GM12878 (cell line): ENCODE measurements around the gene TRIM51. TPM values are rescaled to one million over a fixed set of nuclear protein-coding genes. Genes with fewer than 3 reads are reported as not detected.

Experiments used
- ATAC-seq: fragments of 200-7000 bp; cut with Tn5 transposase; 3 replicates; pipeline ENCODE4 v1.9.1; 2020; ENCODE audit warnings: mild to moderate bottlenecking, moderate library complexity
- BruUV-seq: library from RNA; stranded (reverse); fragments of 400-500 nt; replicated peaks from 2 replicates; lab custom pipeline; 2021; lab: Mats Ljungman, UMichigan
- CTCF ChIA-PET: fragments of 300-600 bp; sonication (Branson Sonifier 250); formaldehyde crosslinking; extraction: SDS; loops from one replicate; lab custom pipeline; 2021; ENCODE audit warnings: inconsistent platforms; lab: Yijun Ruan, JAX
- POLR2A ChIA-PET: fragments of 350-600 bp; formaldehyde crosslinking; extraction: SDS; loops from one replicate; lab custom pipeline; 2021; ENCODE audit warnings: inconsistent platforms; lab: Charles Lee
- RAD21 ChIA-PET: fragments of 300-600 bp; sonication (Branson Sonifier 250); formaldehyde crosslinking; loops from one replicate; lab custom pipeline; 2023; ENCODE audit warnings: antibody characterized with exemption; ENCODE audit not compliant: unreplicated experiment; lab: Charles Lee
- SMC1A ChIA-PET: fragments of 300-600 bp; sonication (Branson Sonifier 250); formaldehyde crosslinking; loops from one replicate; lab custom pipeline; 2023; ENCODE audit not compliant: unreplicated experiment, uncharacterized antibody; lab: Charles Lee
- DNase-seq: peaks from one replicate; pipeline ENCODE4 v3.0.0-alpha.2; 2011; ENCODE audit warnings: low read depth, low spot score
- FAIRE-seq: peaks from 3 replicates; lab custom pipeline; 2011; peaks lifted over from hg19 to GRCh38; lab: Jason Lieb, UNC
- H2AFZ ChIP-seq: 2 replicates; pipeline ENCODE4 v1.6.0; 2011; ENCODE audit warnings: low read depth, low read length, control low read depth; ENCODE audit not compliant: control insufficient read depth
- H3K27ac ChIP-seq: 2 replicates; pipeline ENCODE4 v1.5.1; 2011; ENCODE audit warnings: control low read depth; ENCODE audit not compliant: control insufficient read depth, insufficient read depth
- H3K27me3 ChIP-seq, 2 experiments: replicated peaks in 1 of 2; 2 replicates each; pipeline versions ENCODE4 v1.6.0 to v1.6.1; 2011; ENCODE audit warnings: low read length in 1 of 2; ENCODE audit not compliant: control insufficient read depth in 2 of 2, insufficient read depth in 2 of 2
- H3K36me3 ChIP-seq, 2 experiments: 2 replicates each; pipeline ENCODE4 v1.5.1; 2011; ENCODE audit warnings: low read length in 1 of 2; ENCODE audit not compliant: control insufficient read depth in 2 of 2, insufficient read depth in 2 of 2
- H3K4me1 ChIP-seq: 2 replicates; pipeline ENCODE4 v1.6.1; 2011; ENCODE audit warnings: mild to moderate bottlenecking, low read length, moderate library complexity, mixed read lengths; ENCODE audit not compliant: control insufficient read depth, insufficient read depth
- H3K4me2 ChIP-seq: 2 replicates; pipeline ENCODE4 v1.6.0; 2011; ENCODE audit warnings: control low read depth; ENCODE audit not compliant: control insufficient read depth, insufficient read depth
- H3K4me3 ChIP-seq: fragments of 200-600 bp; sonication (generic); 2 replicates; pipeline ENCODE4 v1.5.1; 2016
- H3K79me2 ChIP-seq: 2 replicates; pipeline ENCODE4 v1.6.0; 2011; ENCODE audit warnings: low read length; ENCODE audit not compliant: control insufficient read depth, insufficient read depth
- H3K9ac ChIP-seq: 2 replicates; pipeline ENCODE4 v1.8.0; 2011; ENCODE audit warnings: low read length, control low read depth, mixed read lengths; ENCODE audit not compliant: control insufficient read depth, insufficient read depth
- H3K9me3 ChIP-seq: replicated peaks from 3 replicates; pipeline ENCODE4 v1.5.1; 2011; ENCODE audit warnings: mild to moderate bottlenecking, low read length; ENCODE audit not compliant: control insufficient read depth, insufficient read depth
- H4K20me1 ChIP-seq: 2 replicates; pipeline ENCODE4 v1.6.0; 2011; ENCODE audit not compliant: control insufficient read depth, insufficient read depth
- CHD4 ChIP-seq: fragments of 200-600 bp; sonication (generic); IDR thresholded peaks from 2 replicates; pipeline ENCODE4 v1.6.1; 2016; ENCODE audit warnings: mild to moderate bottlenecking
- ESRRA ChIP-seq: IDR thresholded peaks from 2 replicates; pipeline ENCODE4 v1.6.1; 2012; ENCODE audit warnings: mild to moderate bottlenecking, low read length, improper control_type of control experiment
- IRF4 ChIP-seq: IDR thresholded peaks from 2 replicates; pipeline ENCODE4 v1.6.1; 2011; ENCODE audit warnings: low read depth, low read length
- KDM1A ChIP-seq: fragments of 200-600 bp; sonication (generic); IDR thresholded peaks from 2 replicates; pipeline ENCODE4 v1.6.1; 2016; ENCODE audit warnings: borderline replicate concordance
- SMAD1 ChIP-seq: fragments of 450-650 bp; IDR thresholded peaks from 2 replicates; pipeline ENCODE4 v1.6.1; 2018; ENCODE audit warnings: mild to moderate bottlenecking, low read depth; ENCODE audit not compliant: partially characterized antibody
- STAT1 ChIP-seq: fragments of 450-650 bp; conservative IDR thresholded peaks from 2 replicates; pipeline ENCODE4 v1.6.1; 2014; ENCODE audit warnings: antibody characterized with exemption, mild to moderate bottlenecking
- ZNF274 ChIP-seq: IDR thresholded peaks from one replicate; pipeline ENCODE4 v1.8.0; 2011; ENCODE audit not compliant: insufficient read length, insufficient read depth
- WGBS: methylation state at CpG from one replicate; pipeline ENCODE4 v1.1.6; 2016; ENCODE audit warnings: low lambda C conversion rate; ENCODE audit not compliant: insufficient replicate concordance, insufficient coverage; ENCODE audit errors: missing lambda C conversion rate; 5-methylcytosine and 5-hydroxymethylcytosine counted together
- in situ Hi-C: fragments of 300-500 bp; cut with MboI; formaldehyde crosslinking; loops from 9 replicates; pipeline ENCODE4 v1.14.3; 2018; ENCODE audit warnings: mixed read lengths
- intact Hi-C: fragments of 100-400 bp; cut with micrococcal nuclease; formaldehyde crosslinking; loops from one replicate; pipeline ENCODE4 v1.14.2; 2022; ENCODE audit not compliant: unreplicated experiment
- polyA plus RNA-seq, 11 experiments: library from polyadenylated mRNA; depleted of rRNA in 4 of 11; unstranded in 6 of 11; stranded (reverse) in 5 of 11; fragments of >200 nt; fragmentation: Nextera tagmentation in 4 of 11; fragmentation: Illumina TruSeq in 1 of 11; extraction: Ambion mirVana in 4 of 11; extraction: Trizol in 1 of 11; gene quantifications; 1 replicate in 1 of 11; 2 replicates in 10 of 11; pipeline versions ENCODE4 v1.2.1 to v1.2.3, GENCODE V29; 2011 to 2016; ENCODE audit warnings: inconsistent platforms in 2 of 11, missing spikeins in 2 of 11, low read depth in 1 of 11
- small RNA-seq: library from RNA; depleted of rRNA; stranded (forward); fragments of <200 nt; gene quantifications from one replicate; pipeline ENCODE3, GENCODE V24; 2014
- total RNA-seq, 4 experiments: library from RNA; depleted of rRNA in 3 of 4; stranded (reverse); fragments of >200 nt in 3 of 4; fragmentation: Illumina TruSeq in 1 of 4; extraction: Trizol in 1 of 4; gene quantifications; 2 replicates each; pipeline versions ENCODE4 v1.2.1 to v1.2.3, GENCODE V29; 2013 to 2021
- TF ChIP-seq, protein P1 (sequence below): fragments of 450-650 bp; IDR thresholded peaks from 2 replicates; pipeline ENCODE4 v1.6.1; 2017; ENCODE audit warnings: mild to moderate bottlenecking, moderate library complexity
- TF ChIP-seq, protein P2 (sequence below): fragments of 450-650 bp; IDR thresholded peaks from 2 replicates; pipeline ENCODE4 v1.6.1; 2016; ENCODE audit warnings: mild to moderate bottlenecking

The TRIM51 gene
- total and polyA plus RNA-seq, 10 of the 15 experiments (the other 5 are each of a cell fraction or from before 2014, with no cell fraction given) = not detected

DNA sequence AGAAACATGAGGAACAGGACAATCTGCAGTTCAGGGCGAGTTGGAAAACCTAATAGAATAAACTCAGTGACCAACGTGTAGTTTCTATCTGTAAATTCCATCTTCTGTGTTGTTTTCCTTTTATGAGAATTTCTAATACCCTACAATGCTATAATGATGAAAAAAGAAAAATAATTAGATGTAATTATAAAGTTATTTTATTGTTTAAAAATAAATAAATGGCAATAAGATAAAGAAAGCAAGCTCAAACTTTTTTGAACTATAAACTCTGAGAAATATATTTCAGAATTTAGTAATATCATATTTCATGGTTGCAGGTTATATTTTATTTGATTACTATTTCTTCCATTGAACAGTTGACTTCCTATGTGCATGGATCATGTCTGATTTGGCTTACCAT, 53.2 kb downstream of the TRIM51 start, which contains the start of gene OR5I1:
Gene OR5I1 (minus strand): TSS at position 101 of the 400 bp plus-strand sequence. CDS start 0 bp downstream, at position 101.
- CTCF ChIA-PET = no interaction called here
- no peak for FAIRE-seq
- Histone ChIP-seq H3K79me2 (no peaks in the 10 kb centered on the region), H3K4me1 (no peaks in the 10 kb centered on the region), H3K27ac (no peak within 1 kb of the TSS), H3K36me3 (no peaks in the 10 kb centered on the region), H3K9ac (no peak within 1 kb of the TSS), H2AFZ (no peak within 1 kb of the TSS), H4K20me1 (no peaks in the 10 kb centered on the region), H3K9me3 (no peaks in the 10 kb centered on the region), H3K4me3 (no peak within 1 kb of the TSS), H3K27me3 (no peaks in the 10 kb centered on the region), H3K4me2 (no peak within 1 kb of the TSS)
- 0% methylated on average over 2 of the region's 2 CpGs for WGBS
- DNase-seq = no peak
- SMC1A ChIA-PET = no interaction called here
- in situ Hi-C loops = loop anchor here (25.0 kb wide), 1 partner anchor 1326 kb away; no protein-coding TSS in a partner anchor
- BruUV-seq = no TSS peak
- TF ChIP-seq ESRRA (no peak), ZNF274 (no peak), IRF4 (no peak), KDM1A (no peak), CHD4 (no peak), SMAD1 (no peak), STAT1 (no peak)
- TF ChIP-seq, protein P1, sequence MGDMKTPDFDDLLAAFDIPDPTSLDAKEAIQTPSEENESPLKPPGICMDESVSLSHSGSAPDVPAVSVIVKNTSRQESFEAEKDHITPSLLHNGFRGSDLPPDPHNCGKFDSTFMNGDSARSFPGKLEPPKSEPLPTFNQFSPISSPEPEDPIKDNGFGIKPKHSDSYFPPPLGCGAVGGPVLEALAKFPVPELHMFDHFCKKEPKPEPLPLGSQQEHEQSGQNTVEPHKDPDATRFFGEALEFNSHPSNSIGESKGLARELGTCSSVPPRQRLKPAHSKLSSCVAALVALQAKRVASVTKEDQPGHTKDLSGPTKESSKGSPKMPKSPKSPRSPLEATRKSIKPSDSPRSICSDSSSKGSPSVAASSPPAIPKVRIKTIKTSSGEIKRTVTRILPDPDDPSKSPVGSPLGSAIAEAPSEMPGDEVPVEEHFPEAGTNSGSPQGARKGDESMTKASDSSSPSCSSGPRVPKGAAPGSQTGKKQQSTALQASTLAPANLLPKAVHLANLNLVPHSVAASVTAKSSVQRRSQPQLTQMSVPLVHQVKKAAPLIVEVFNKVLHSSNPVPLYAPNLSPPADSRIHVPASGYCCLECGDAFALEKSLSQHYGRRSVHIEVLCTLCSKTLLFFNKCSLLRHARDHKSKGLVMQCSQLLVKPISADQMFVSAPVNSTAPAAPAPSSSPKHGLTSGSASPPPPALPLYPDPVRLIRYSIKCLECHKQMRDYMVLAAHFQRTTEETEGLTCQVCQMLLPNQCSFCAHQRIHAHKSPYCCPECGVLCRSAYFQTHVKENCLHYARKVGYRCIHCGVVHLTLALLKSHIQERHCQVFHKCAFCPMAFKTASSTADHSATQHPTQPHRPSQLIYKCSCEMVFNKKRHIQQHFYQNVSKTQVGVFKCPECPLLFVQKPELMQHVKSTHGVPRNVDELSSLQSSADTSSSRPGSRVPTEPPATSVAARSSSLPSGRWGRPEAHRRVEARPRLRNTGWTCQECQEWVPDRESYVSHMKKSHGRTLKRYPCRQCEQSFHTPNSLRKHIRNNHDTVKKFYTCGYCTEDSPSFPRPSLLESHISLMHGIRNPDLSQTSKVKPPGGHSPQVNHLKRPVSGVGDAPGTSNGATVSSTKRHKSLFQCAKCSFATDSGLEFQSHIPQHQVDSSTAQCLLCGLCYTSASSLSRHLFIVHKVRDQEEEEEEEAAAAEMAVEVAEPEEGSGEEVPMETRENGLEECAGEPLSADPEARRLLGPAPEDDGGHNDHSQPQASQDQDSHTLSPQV = no peak
- TF ChIP-seq, protein P2, sequence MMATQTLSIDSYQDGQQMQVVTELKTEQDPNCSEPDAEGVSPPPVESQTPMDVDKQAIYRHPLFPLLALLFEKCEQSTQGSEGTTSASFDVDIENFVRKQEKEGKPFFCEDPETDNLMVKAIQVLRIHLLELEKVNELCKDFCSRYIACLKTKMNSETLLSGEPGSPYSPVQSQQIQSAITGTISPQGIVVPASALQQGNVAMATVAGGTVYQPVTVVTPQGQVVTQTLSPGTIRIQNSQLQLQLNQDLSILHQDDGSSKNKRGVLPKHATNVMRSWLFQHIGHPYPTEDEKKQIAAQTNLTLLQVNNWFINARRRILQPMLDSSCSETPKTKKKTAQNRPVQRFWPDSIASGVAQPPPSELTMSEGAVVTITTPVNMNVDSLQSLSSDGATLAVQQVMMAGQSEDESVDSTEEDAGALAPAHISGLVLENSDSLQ = no peak
- POLR2A ChIA-PET = no interaction called here
- RAD21 ChIA-PET = no interaction called here
- intact Hi-C loops = no loop called here
- ATAC-seq = no peak

Small RNAs within 50 kb of the gene (small RNA-seq; reads per million reads assigned to genes)
- not detected for gene AC036111.3

Other genes with a start within 250 kb of the TRIM51 start
Only the 7 nearest of the 17 such genes appear.
- not detected in 2 replicates for gene OR5L1, start 71.9 kb upstream of the TRIM51 start, total RNA-seq (2014; rRNA removed)
- gene OR5L1, start 71.9 kb upstream of the TRIM51 start, total RNA-seq (2014; rRNA removed; fragmentation: Illumina TruSeq; extraction: Trizol) = not detected in 2 replicates
- not detected in 2 replicates for gene OR5L1, start 71.9 kb upstream of the TRIM51 start, total RNA-seq (2021)
- gene OR5L1, start 71.9 kb upstream of the TRIM51 start, polyA plus RNA-seq (2011; rRNA removed) = not detected in 2 replicates
- not detected in 2 replicates for gene OR5L1, start 71.9 kb upstream of the TRIM51 start, polyA plus RNA-seq (2014; fragmentation: Illumina TruSeq; extraction: Trizol)
- not detected for gene OR5L1, start 71.9 kb upstream of the TRIM51 start, polyA plus RNA-seq (2014; fragmentation: Nextera tagmentation; extraction: Ambion mirVana)
- gene OR5L1, start 71.9 kb upstream of the TRIM51 start, polyA plus RNA-seq (2014; rRNA removed) = not detected in 2 replicates
- not detected for gene OR5L1, start 71.9 kb upstream of the TRIM51 start, polyA plus RNA-seq (2016; fragmentation: Nextera tagmentation; extraction: Ambion mirVana)
- not detected in 2 replicates for gene OR5D18, start 63.7 kb upstream of the TRIM51 start, total RNA-seq (2014; rRNA removed)
- gene OR5D18, start 63.7 kb upstream of the TRIM51 start, total RNA-seq (2014; rRNA removed; fragmentation: Illumina TruSeq; extraction: Trizol) = not detected in 2 replicates
- not detected in 2 replicates for gene OR5D18, start 63.7 kb upstream of the TRIM51 start, total RNA-seq (2021)
- not detected in 2 replicates for gene OR5D18, start 63.7 kb upstream of the TRIM51 start, polyA plus RNA-seq (2011; rRNA removed)
- gene OR5D18, start 63.7 kb upstream of the TRIM51 start, polyA plus RNA-seq (2014; fragmentation: Illumina TruSeq; extraction: Trizol) = not detected in 2 replicates
- gene OR5D18, start 63.7 kb upstream of the TRIM51 start, polyA plus RNA-seq (2014; fragmentation: Nextera tagmentation; extraction: Ambion mirVana) = not detected
- gene OR5D18, start 63.7 kb upstream of the TRIM51 start, polyA plus RNA-seq (2014; rRNA removed) = not detected in 2 replicates
- not detected for gene OR5D18, start 63.7 kb upstream of the TRIM51 start, polyA plus RNA-seq (2016; fragmentation: Nextera tagmentation; extraction: Ambion mirVana)
- not detected in 2 replicates for gene OR5L2, start 56.1 kb upstream of the TRIM51 start, total RNA-seq (2014; rRNA removed)
- not detected in 2 replicates for gene OR5L2, start 56.1 kb upstream of the TRIM51 start, total RNA-seq (2014; rRNA removed; fragmentation: Illumina TruSeq; extraction: Trizol)
- not detected in 2 replicates for gene OR5L2, start 56.1 kb upstream of the TRIM51 start, total RNA-seq (2021)
- not detected in 2 replicates for gene OR5L2, start 56.1 kb upstream of the TRIM51 start, polyA plus RNA-seq (2011; rRNA removed)
- not detected in 2 replicates for gene OR5L2, start 56.1 kb upstream of the TRIM51 start, polyA plus RNA-seq (2014; fragmentation: Illumina TruSeq; extraction: Trizol)
- gene OR5L2, start 56.1 kb upstream of the TRIM51 start, polyA plus RNA-seq (2014; fragmentation: Nextera tagmentation; extraction: Ambion mirVana) = not detected
- gene OR5L2, start 56.1 kb upstream of the TRIM51 start, polyA plus RNA-seq (2014; rRNA removed) = not detected in 2 replicates
- gene OR5L2, start 56.1 kb upstream of the TRIM51 start, polyA plus RNA-seq (2016; fragmentation: Nextera tagmentation; extraction: Ambion mirVana) = not detected
- gene OR5D16, start 44.5 kb upstream of the TRIM51 start, total RNA-seq (2014; rRNA removed) = not detected in 2 replicates
- not detected in 2 replicates for gene OR5D16, start 44.5 kb upstream of the TRIM51 start, total RNA-seq (2014; rRNA removed; fragmentation: Illumina TruSeq; extraction: Trizol)
- gene OR5D16, start 44.5 kb upstream of the TRIM51 start, total RNA-seq (2021) = not detected in 2 replicates
- not detected in 2 replicates for gene OR5D16, start 44.5 kb upstream of the TRIM51 start, polyA plus RNA-seq (2011; rRNA removed)
- not detected in 2 replicates for gene OR5D16, start 44.5 kb upstream of the TRIM51 start, polyA plus RNA-seq (2014; fragmentation: Illumina TruSeq; extraction: Trizol)
- not detected for gene OR5D16, start 44.5 kb upstream of the TRIM51 start, polyA plus RNA-seq (2014; fragmentation: Nextera tagmentation; extraction: Ambion mirVana)
- gene OR5D16, start 44.5 kb upstream of the TRIM51 start, polyA plus RNA-seq (2014; rRNA removed) = not detected in 2 replicates
- gene OR5D16, start 44.5 kb upstream of the TRIM51 start, polyA plus RNA-seq (2016; fragmentation: Nextera tagmentation; extraction: Ambion mirVana) = not detected
- gene OR5W2, start 31.3 kb downstream of the TRIM51 start, total RNA-seq (2014; rRNA removed) = not detected in 2 replicates
- not detected in 2 replicates for gene OR5W2, start 31.3 kb downstream of the TRIM51 start, total RNA-seq (2014; rRNA removed; fragmentation: Illumina TruSeq; extraction: Trizol)
- gene OR5W2, start 31.3 kb downstream of the TRIM51 start, total RNA-seq (2021) = not detected in 2 replicates
- not detected in 2 replicates for gene OR5W2, start 31.3 kb downstream of the TRIM51 start, polyA plus RNA-seq (2011; rRNA removed)
- not detected in 2 replicates for gene OR5W2, start 31.3 kb downstream of the TRIM51 start, polyA plus RNA-seq (2014; fragmentation: Illumina TruSeq; extraction: Trizol)
- gene OR5W2, start 31.3 kb downstream of the TRIM51 start, polyA plus RNA-seq (2014; fragmentation: Nextera tagmentation; extraction: Ambion mirVana) = not detected
- gene OR5W2, start 31.3 kb downstream of the TRIM51 start, polyA plus RNA-seq (2014; rRNA removed) = not detected in 2 replicates
- not detected for gene OR5W2, start 31.3 kb downstream of the TRIM51 start, polyA plus RNA-seq (2016; fragmentation: Nextera tagmentation; extraction: Ambion mirVana)
- not detected in 2 replicates for gene OR5I1, start 53.1 kb downstream of the TRIM51 start, total RNA-seq (2014; rRNA removed)
- gene OR5I1, start 53.1 kb downstream of the TRIM51 start, total RNA-seq (2014; rRNA removed; fragmentation: Illumina TruSeq; extraction: Trizol) = not detected in 2 replicates
- not detected in 2 replicates for gene OR5I1, start 53.1 kb downstream of the TRIM51 start, total RNA-seq (2021)
- not detected in 2 replicates for gene OR5I1, start 53.1 kb downstream of the TRIM51 start, polyA plus RNA-seq (2011; rRNA removed)
- not detected in 2 replicates for gene OR5I1, start 53.1 kb downstream of the TRIM51 start, polyA plus RNA-seq (2014; fragmentation: Illumina TruSeq; extraction: Trizol)
- gene OR5I1, start 53.1 kb downstream of the TRIM51 start, polyA plus RNA-seq (2014; fragmentation: Nextera tagmentation; extraction: Ambion mirVana) = not detected
- not detected in 2 replicates for gene OR5I1, start 53.1 kb downstream of the TRIM51 start, polyA plus RNA-seq (2014; rRNA removed)
- not detected for gene OR5I1, start 53.1 kb downstream of the TRIM51 start, polyA plus RNA-seq (2016; fragmentation: Nextera tagmentation; extraction: Ambion mirVana)
- gene OR10AG1, start 86.6 kb downstream of the TRIM51 start, total RNA-seq (2014; rRNA removed) = not detected in 2 replicates
- not detected in 2 replicates for gene OR10AG1, start 86.6 kb downstream of the TRIM51 start, total RNA-seq (2014; rRNA removed; fragmentation: Illumina TruSeq; extraction: Trizol)
- gene OR10AG1, start 86.6 kb downstream of the TRIM51 start, total RNA-seq (2021) = not detected in 2 replicates
- gene OR10AG1, start 86.6 kb downstream of the TRIM51 start, polyA plus RNA-seq (2011; rRNA removed) = not detected in 2 replicates
- gene OR10AG1, start 86.6 kb downstream of the TRIM51 start, polyA plus RNA-seq (2014; fragmentation: Illumina TruSeq; extraction: Trizol) = not detected in 2 replicates
- not detected for gene OR10AG1, start 86.6 kb downstream of the TRIM51 start, polyA plus RNA-seq (2014; fragmentation: Nextera tagmentation; extraction: Ambion mirVana)
- gene OR10AG1, start 86.6 kb downstream of the TRIM51 start, polyA plus RNA-seq (2014; rRNA removed) = not detected in 2 replicates
- not detected for gene OR10AG1, start 86.6 kb downstream of the TRIM51 start, polyA plus RNA-seq (2016; fragmentation: Nextera tagmentation; extraction: Ambion mirVana)